Activated T-helper 1 cell treated with anti-CD3 and anti-CD28 coated beads, Interleukin-12 subunit alpha, Interleukin-12 subunit beta, Interleukin-2, Interleukin-4 antibody, amounts not matched to agents 30 ng/mL and 10 ng/mL and 1 ng/mL, durations not matched to agents 14 hours and 24 hours and 36 hours (primary cell): ENCODE measurements around the gene RCL1. TPM values are rescaled to one million over a fixed set of nuclear protein-coding genes. Genes with fewer than 3 reads are reported as not detected.

ENCODE experiments used
- DNase-seq: peaks from one replicate; pipeline ENCODE4 v3.0.0; 2021; ENCODE audit warnings: low spot score
- H3K27ac Mint-ChIP-seq: one replicate; pipeline ENCODE4 v1.8.0; 2021; ENCODE audit warnings: mild to moderate bottlenecking, mixed read lengths
- H3K27me3 Mint-ChIP-seq: one replicate; pipeline ENCODE4 v1.8.0; 2022; ENCODE audit warnings: mild to moderate bottlenecking, moderate library complexity, mixed read lengths; ENCODE audit not compliant: insufficient read depth
- H3K36me3 Mint-ChIP-seq: one replicate; pipeline ENCODE4 v1.8.0; 2021; ENCODE audit warnings: low read depth, mixed read lengths
- H3K4me1 Mint-ChIP-seq: one replicate; pipeline ENCODE4 v1.8.0; 2021; ENCODE audit warnings: low read depth, mixed read lengths
- H3K4me3 Mint-ChIP-seq: one replicate; pipeline ENCODE4 v1.8.0; 2021; ENCODE audit warnings: mild to moderate bottlenecking, moderate library complexity, mixed read lengths
- H3K9me3 Mint-ChIP-seq: one replicate; pipeline ENCODE4 v1.8.0; 2021; ENCODE audit warnings: mixed read lengths
- intact Hi-C: fragments of 100-400 bp; cut with micrococcal nuclease; formaldehyde crosslinking; loops from one replicate; pipeline ENCODE4 v1.15.1; 2024
- total RNA-seq: library from RNA; stranded (reverse); gene quantifications from 2 replicates; pipeline ENCODE4 v1.2.3, GENCODE V29; 2022

The RCL1 gene
- total RNA-seq, 1 donor from 2014 or later = 53.3 TPM

- Mint-ChIP-seq H3K36me3 (peaks cover 24% of the 10 kb centered on the region), H3K4me3 (no peak overlapping the region), H3K27me3 (no peaks in the 10 kb centered on the region), H3K4me1 (peaks cover 18% of the 10 kb centered on the region), H3K27ac (no peak overlapping the region), H3K9me3 (no peaks in the 10 kb centered on the region)
- no peak for DNase-seq
- intact Hi-C loops = no loop called here
Observed at GRCh38 chr9:4827224-4827623, 34.5 kb downstream of the RCL1 start.

GRCh38 chr9:4828761-4829160 is 36.0 kb downstream of the RCL1 start:
- peaks cover 28% of the 10 kb centered on the region for H3K4me1 Mint-ChIP-seq
- intact Hi-C loops = no loop called here
- no peaks in the 10 kb centered on the region for H3K9me3 Mint-ChIP-seq
- no peak for DNase-seq
- no peaks in the 10 kb centered on the region for H3K27me3 Mint-ChIP-seq
- H3K4me3 Mint-ChIP-seq = no peak overlapping the region
- H3K27ac Mint-ChIP-seq = no peak overlapping the region
- H3K36me3 Mint-ChIP-seq = peaks cover 35% of the 10 kb centered on the region

DNA sequence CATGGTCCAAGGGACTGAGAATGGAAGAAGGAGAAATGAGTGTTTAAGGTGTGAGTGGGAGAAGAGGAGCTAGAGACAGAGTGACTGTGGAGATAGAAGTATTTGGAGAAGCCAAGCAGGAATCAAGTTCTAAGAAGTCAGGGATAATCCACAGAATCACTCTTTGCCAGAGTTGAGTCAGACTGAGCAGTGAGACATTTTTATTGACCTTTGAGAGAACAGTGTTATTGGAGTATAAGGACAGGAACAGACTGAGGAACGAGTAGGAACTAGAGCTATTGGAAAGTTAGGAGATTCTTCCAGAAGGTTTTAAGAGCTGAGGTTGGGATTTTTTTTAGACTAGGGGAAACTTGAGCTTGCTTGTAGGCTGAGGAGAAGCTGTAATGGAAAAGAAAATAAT is 37.2 kb downstream of the RCL1 start:
- Mint-ChIP-seq H3K4me1 (peaks cover 40% of the 10 kb centered on the region), H3K4me3 (no peak overlapping the region), H3K9me3 (no peaks in the 10 kb centered on the region), H3K27me3 (no peaks in the 10 kb centered on the region), H3K36me3 (peaks cover 41% of the 10 kb centered on the region), H3K27ac (no peak overlapping the region)
- intact Hi-C loops = loop anchor here (5.0 to 10.0 kb wide), 5 partner anchors 168 to 795 kb away; partner anchors contain the start of genes PLGRKT, PLPP6 and RIC1
- DNase-seq = no peak

DNA sequence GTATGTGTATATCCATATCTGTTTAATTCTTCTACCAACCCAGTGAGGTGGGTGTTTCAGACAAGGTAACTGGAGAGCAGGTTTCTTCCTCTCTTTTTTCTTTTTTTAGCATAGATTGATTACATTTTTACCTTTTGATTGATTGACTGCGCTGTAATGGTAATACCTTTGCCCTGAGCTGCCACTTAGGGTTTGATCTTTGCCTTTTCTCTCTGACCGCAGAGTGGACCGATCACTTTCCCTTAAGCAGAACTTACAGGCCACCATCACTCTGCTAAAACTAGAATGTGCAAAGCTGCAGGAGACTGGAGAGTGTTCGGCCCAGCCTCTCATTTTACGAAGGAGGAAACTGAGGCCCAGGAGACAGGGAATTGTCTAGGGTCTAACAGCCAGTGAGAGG is 38.0 kb downstream of the RCL1 start:
- no peaks in the 10 kb centered on the region for H3K9me3 Mint-ChIP-seq
- DNase-seq = no peak
- intact Hi-C loops = loop anchor here (5.0 to 10.0 kb wide), 5 partner anchors 168 to 794 kb away; partner anchors contain the start of genes PLGRKT, PLPP6 and RIC1
- peaks cover 48% of the 10 kb centered on the region for H3K36me3 Mint-ChIP-seq
- no peak overlapping the region for H3K27ac Mint-ChIP-seq
- no peak overlapping the region for H3K4me3 Mint-ChIP-seq
- no peaks in the 10 kb centered on the region for H3K27me3 Mint-ChIP-seq
- peaks cover 47% of the 10 kb centered on the region for H3K4me1 Mint-ChIP-seq

- no peaks in the 10 kb centered on the region for H3K27me3 Mint-ChIP-seq
Observed at GRCh38 chr9:4831119-4831518, 38.4 kb downstream of the RCL1 start.

GRCh38 chr9:4831944-4832343 is 39.2 kb downstream of the RCL1 start:
- H3K9me3 Mint-ChIP-seq = no peaks in the 10 kb centered on the region
- no peak overlapping the region for H3K4me3 Mint-ChIP-seq
- no peak for DNase-seq
- peaks cover 50% of the 10 kb centered on the region for H3K4me1 Mint-ChIP-seq
- H3K27me3 Mint-ChIP-seq = no peaks in the 10 kb centered on the region
- H3K27ac Mint-ChIP-seq = peak overlapping the region; percentile 62
- intact Hi-C loops = loop anchor here (2.0 to 10.0 kb wide), 8 partner anchors 25 to 793 kb away; partner anchors contain the start of genes JAK2, PLGRKT, PLPP6 and RIC1
- H3K36me3 Mint-ChIP-seq = peaks cover 56% of the 10 kb centered on the region

More at GRCh38 chr9:4831119-4831518, 38.4 kb downstream of the RCL1 start:
- Mint-ChIP-seq H3K36me3 (peaks cover 53% of the 10 kb centered on the region), H3K9me3 (no peaks in the 10 kb centered on the region), H3K27ac (no peak overlapping the region), H3K4me1 (peaks cover 51% of the 10 kb centered on the region), H3K4me3 (no peak overlapping the region)
- intact Hi-C loops = loop anchor here (5.0 to 10.0 kb wide), 5 partner anchors 169 to 794 kb away; partner anchors contain the start of genes PLGRKT, PLPP6 and RIC1
- DNase-seq = no peak

DNA sequence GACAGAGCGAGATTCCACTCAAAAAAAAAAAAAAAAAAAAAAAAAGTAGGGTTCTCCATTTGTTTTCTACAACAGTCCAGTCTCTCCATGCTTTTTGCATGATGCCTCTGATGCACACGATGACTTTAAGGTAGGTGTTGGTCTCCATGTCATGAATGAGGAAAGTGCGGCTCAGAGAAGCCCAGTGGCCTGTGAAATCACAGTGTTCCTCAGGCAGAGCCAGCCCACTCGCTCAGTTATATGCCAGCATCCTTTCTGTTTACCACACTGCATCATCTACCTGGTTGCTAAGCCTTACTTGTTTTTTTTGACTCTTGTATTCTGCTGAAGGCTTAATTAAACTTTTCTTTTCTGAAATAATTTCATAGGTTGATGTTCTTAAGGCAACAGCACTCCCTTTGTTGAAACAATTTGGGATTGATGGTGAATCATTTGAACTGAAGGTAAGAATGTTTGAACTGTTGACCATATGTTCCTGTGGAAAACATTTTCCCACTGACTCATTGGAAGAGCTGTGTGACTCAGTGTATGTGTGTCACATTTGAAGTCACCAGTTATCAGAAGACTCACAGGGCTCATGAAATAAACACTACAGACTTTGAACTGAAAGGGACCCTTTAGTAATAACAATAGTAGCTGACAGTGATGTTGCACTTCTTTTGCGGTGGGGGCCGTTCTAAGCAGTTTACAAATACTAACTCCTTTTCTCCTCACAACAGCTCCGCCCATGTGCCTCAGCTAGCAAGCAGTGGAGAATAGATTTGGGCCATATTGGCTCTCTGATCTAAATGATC is 40.2 kb downstream of the RCL1 start:
- H3K4me3 Mint-ChIP-seq = peak overlapping the region; percentile 53
- no peaks in the 10 kb centered on the region for H3K9me3 Mint-ChIP-seq
- H3K36me3 Mint-ChIP-seq = peaks cover 55% of the 10 kb centered on the region

GRCh38 chr9:4833781-4834560 is 41.2 kb downstream of the RCL1 start:
- no peaks in the 10 kb centered on the region for H3K27me3 Mint-ChIP-seq
- peak overlapping the region; percentile 53 for H3K4me3 Mint-ChIP-seq
- no peak for DNase-seq
- peaks cover 58% of the 10 kb centered on the region for H3K36me3 Mint-ChIP-seq
- H3K27ac Mint-ChIP-seq = peak overlapping the region; percentile 96
- intact Hi-C loops = loop anchor here (1.0 to 10.0 kb wide), 15 partner anchors 7 to 791 kb away; partner anchors contain the start of genes JAK2, PDCD1LG2, PLGRKT and PLPP6
- H3K9me3 Mint-ChIP-seq = no peaks in the 10 kb centered on the region
- H3K4me1 Mint-ChIP-seq = peaks cover 70% of the 10 kb centered on the region

More for the DNA sequence above, 40.2 kb downstream of the RCL1 start:
- peak overlapping the region; percentile 96 for H3K27ac Mint-ChIP-seq
- intact Hi-C loops = loop anchor here (1.0 to 10.0 kb wide), 15 partner anchors 8 to 792 kb away; partner anchors contain the start of genes JAK2, PDCD1LG2, PLGRKT and PLPP6
- no peaks in the 10 kb centered on the region for H3K27me3 Mint-ChIP-seq
- peak; percentile 48 for DNase-seq
- H3K4me1 Mint-ChIP-seq = peaks cover 60% of the 10 kb centered on the region

DNA sequence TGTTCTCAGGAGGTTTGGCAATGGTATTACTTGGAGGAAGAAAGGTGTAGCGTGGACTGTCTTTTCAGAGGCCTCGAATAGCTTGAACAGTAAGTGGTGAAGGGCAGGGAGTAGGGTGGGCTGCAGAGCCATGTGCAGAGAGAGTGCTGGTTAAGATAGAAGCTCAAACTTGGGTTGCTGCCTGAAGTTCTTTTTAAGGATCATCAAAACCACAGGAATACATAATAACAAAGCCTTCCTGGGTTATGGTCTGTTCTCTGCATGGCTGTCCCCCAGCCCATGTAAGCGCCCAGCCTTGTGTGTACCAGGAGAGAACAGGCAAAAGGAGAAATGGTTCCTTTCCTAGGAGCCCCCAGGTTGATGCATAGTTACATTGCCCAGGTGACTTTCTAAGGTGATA is 43.9 kb downstream of the RCL1 start:
- Mint-ChIP-seq H3K36me3 (peaks cover 72% of the 10 kb centered on the region), H3K27me3 (no peaks in the 10 kb centered on the region), H3K4me3 (no peak overlapping the region), H3K27ac (peak overlapping the region; percentile 1), H3K9me3 (no peaks in the 10 kb centered on the region), H3K4me1 (peaks cover 88% of the 10 kb centered on the region)
- intact Hi-C loops = loop anchor here (10.0 kb wide), 1 partner anchor 788 kb away; the partner anchor contains the start of gene RIC1
- DNase-seq = no peak

- H3K27ac Mint-ChIP-seq = peak overlapping the region; percentile 30
- peaks cover 89% of the 10 kb centered on the region for H3K4me1 Mint-ChIP-seq
- H3K4me3 Mint-ChIP-seq = no peak overlapping the region
- no peak for DNase-seq
- peaks cover 76% of the 10 kb centered on the region for H3K36me3 Mint-ChIP-seq
- intact Hi-C loops = loop anchor here (10.0 kb wide), 1 partner anchor 787 kb away; the partner anchor contains the start of gene RIC1
- H3K9me3 Mint-ChIP-seq = no peaks in the 10 kb centered on the region
- H3K27me3 Mint-ChIP-seq = no peaks in the 10 kb centered on the region
Observed at GRCh38 chr9:4837261-4838188, 44.8 kb downstream of the RCL1 start.

DNA sequence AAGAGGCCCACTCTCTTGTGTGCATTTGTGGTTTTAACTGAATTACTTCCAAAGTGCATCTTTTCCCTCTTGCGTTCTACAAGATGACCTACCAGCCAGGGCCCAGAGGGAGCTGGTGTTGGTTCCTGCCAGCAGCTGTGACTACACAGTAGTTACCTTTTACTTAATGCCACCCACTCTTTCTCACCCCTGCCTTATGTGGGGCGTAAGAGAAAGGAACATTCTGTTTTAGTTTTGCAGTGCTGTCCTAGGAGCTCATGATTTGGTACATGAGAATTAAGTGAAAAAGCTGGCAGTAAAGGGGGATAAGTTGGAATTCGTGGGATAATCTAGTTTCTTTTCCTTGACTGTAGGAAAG is 45.4 kb downstream of the RCL1 start:
- Mint-ChIP-seq H3K4me3 (no peak overlapping the region), H3K9me3 (no peaks in the 10 kb centered on the region), H3K36me3 (peaks cover 74% of the 10 kb centered on the region), H3K27ac (peak overlapping the region; percentile 30), H3K27me3 (no peaks in the 10 kb centered on the region), H3K4me1 (peaks cover 89% of the 10 kb centered on the region)
- intact Hi-C loops = loop anchor here (10.0 kb wide), 1 partner anchor 787 kb away; the partner anchor contains the start of gene RIC1
- DNase-seq = no peak

DNA sequence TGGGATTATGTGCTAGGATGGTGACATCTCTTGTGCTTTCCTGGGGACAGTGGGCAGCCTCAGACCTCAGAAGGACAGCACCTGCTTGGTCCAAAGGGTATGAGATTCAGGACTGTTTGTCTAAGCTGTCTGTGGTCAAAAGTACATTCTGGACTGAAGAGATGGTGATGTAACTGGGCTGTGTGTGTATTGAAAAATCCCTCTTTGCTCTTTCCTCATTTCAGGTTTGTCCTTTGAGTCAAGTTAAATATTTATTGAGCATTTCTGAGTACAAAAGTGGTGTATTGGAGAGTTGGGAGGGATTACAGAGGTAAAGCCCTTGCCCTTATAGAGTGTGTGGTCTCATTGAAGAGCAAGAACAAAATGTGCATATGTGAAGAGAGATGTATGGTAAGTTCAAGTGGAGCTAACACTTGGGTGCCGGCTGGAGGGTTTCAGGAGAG is 46.7 kb downstream of the RCL1 start:
- Mint-ChIP-seq H3K9me3 (no peaks in the 10 kb centered on the region), H3K4me3 (no peak overlapping the region), H3K4me1 (peaks cover 89% of the 10 kb centered on the region), H3K27me3 (no peaks in the 10 kb centered on the region), H3K36me3 (peaks cover 72% of the 10 kb centered on the region), H3K27ac (peak overlapping the region; percentile 72)
- no peak for DNase-seq
- intact Hi-C loops = loop anchor here (10.0 kb wide), 1 partner anchor 785 kb away; the partner anchor contains the start of gene RIC1
